HCT116 (cell line): ENCODE results near the gene TBC1D1. TPM values are rescaled to one million over a fixed set of nuclear protein-coding genes. Genes with fewer than 3 reads are reported as not detected.
A peak's percentile ranks its signal among the peaks of the same experiment; 100 is the strongest.

Experiments used
- ATAC-seq: fragments of 200-7000 bp; cut with Tn5 transposase; 2 replicates; pipeline ENCODE4 v1.9.1; 2020; ENCODE audit warnings: mild to moderate bottlenecking, moderate library complexity
- BruUV-seq: library from RNA; stranded (reverse); fragments of 400-500 nt; replicated peaks from 2 replicates; lab custom pipeline; 2021; lab: Mats Ljungman, UMichigan
- CTCF ChIA-PET: fragments of 300-600 bp; sonication (Branson Sonifier 250); formaldehyde crosslinking; loops from one replicate; lab custom pipeline; 2021; ENCODE audit warnings: antibody characterized with exemption; lab: Charles Lee
- POLR2A ChIA-PET: fragments of 300-600, 350-600 bp; sonication (Branson Sonifier 250); formaldehyde crosslinking; loops from one replicate; lab custom pipeline; 2021; ENCODE audit warnings: antibody characterized with exemption; lab: Charles Lee
- RAD21 ChIA-PET, 2 experiments: fragments of 300-600 bp; sonication (Branson Sonifier 250); formaldehyde crosslinking; loops; one replicate each; lab custom pipeline; 2023; ENCODE audit warnings: low total read pairs in 2 of 2; ENCODE audit not compliant: uncharacterized antibody in 2 of 2, unreplicated experiment in 2 of 2, low non-redundant PET in 1 of 2; lab: Charles Lee
- DNase-seq: peaks from one replicate; pipeline ENCODE4 v3.0.0-alpha.2; 2010; ENCODE audit warnings: low read depth, low spot score
- H2AFZ ChIP-seq: fragments of 200-600 bp; shearing (Covaris generic), sonication (generic); 2 replicates; pipeline ENCODE4 v1.6.1; 2017; ENCODE audit warnings: low read depth, mixed run types, mixed read lengths, antibody characterized with exemption, low read length; ENCODE audit not compliant: poor library complexity, severe bottlenecking
- H3K27ac ChIP-seq: 2 replicates; pipeline ENCODE4 v1.5.1; 2012; ENCODE audit warnings: low read depth, low read length
- H3K27me3 ChIP-seq: fragments of 200-600 bp; sonication (generic); 2 replicates; pipeline ENCODE4 v1.6.1; 2016; ENCODE audit warnings: mixed run types, low read length, mixed read lengths; ENCODE audit not compliant: insufficient read depth
- H3K36me3 ChIP-seq, 2 experiments: fragments of 200-500 bp in 1 of 2; fragments of 200-600 bp in 1 of 2; sonication (Bioruptor generic) in 1 of 2; sonication (generic) in 1 of 2; 2 replicates each; pipeline versions ENCODE4 v1.5.1 to v1.6.1; 2014 to 2016; ENCODE audit warnings: low read length in 2 of 2, inconsistent platforms in 1 of 2, mixed read lengths in 1 of 2, mixed run types in 1 of 2; ENCODE audit not compliant: insufficient read depth in 2 of 2, control insufficient read depth in 1 of 2
- H3K4me1 ChIP-seq, 2 experiments: fragments of 200-600 bp in 1 of 2; sonication (generic) in 1 of 2; 2 replicates each; pipeline versions ENCODE4 v1.5.1 to v1.6.1; 2012 to 2017; ENCODE audit warnings: low read length in 2 of 2, inconsistent platforms in 1 of 2, mild to moderate bottlenecking in 1 of 2, mixed read lengths in 1 of 2, mixed run types in 1 of 2, moderate library complexity in 1 of 2; ENCODE audit not compliant: insufficient read depth in 2 of 2, control insufficient read depth in 1 of 2
- H3K4me2 ChIP-seq: fragments of 200-600 bp; sonication (generic); 2 replicates; pipeline ENCODE4 v1.6.1; 2017; ENCODE audit warnings: mixed run types, low read length, mixed read lengths
- H3K4me3 ChIP-seq, 2 experiments: fragments of 200-600 bp in 1 of 2; sonication (generic) in 1 of 2; replicated peaks in 1 of 2; 2 replicates each; pipeline ENCODE4 v1.5.1; 2011 to 2016; ENCODE audit warnings: low read length in 2 of 2, control low read depth in 1 of 2, low read depth in 1 of 2, mild to moderate bottlenecking in 1 of 2, mixed read lengths in 1 of 2, mixed run types in 1 of 2
- H3K79me2 ChIP-seq: fragments of 200-600 bp; sonication (generic); 2 replicates; pipeline ENCODE4 v1.6.1; 2017; ENCODE audit warnings: mild to moderate bottlenecking, mixed run types, low read length, moderate library complexity, mixed read lengths; ENCODE audit not compliant: insufficient read depth
- H3K9ac ChIP-seq: fragments of 200-600 bp; sonication (generic); 2 replicates; pipeline ENCODE4 v1.6.1; 2016; ENCODE audit warnings: low read length, mixed read lengths
- H3K9me2 ChIP-seq: fragments of 200-600 bp; sonication (generic), shearing (Covaris generic); 2 replicates; pipeline ENCODE4 v1.6.1; 2017; ENCODE audit warnings: mixed run types, mild to moderate bottlenecking, moderate library complexity; ENCODE audit not compliant: insufficient read depth
- H3K9me3 ChIP-seq, 2 experiments: fragments of 200-500 bp in 1 of 2; fragments of 200-600 bp in 1 of 2; sonication (Bioruptor generic) in 1 of 2; sonication (generic) in 1 of 2; 2 replicates each; pipeline ENCODE4 v1.6.1; 2014 to 2017; ENCODE audit warnings: low read length in 2 of 2, mixed read lengths in 2 of 2, inconsistent platforms in 1 of 2, low read depth in 1 of 2, mild to moderate bottlenecking in 1 of 2, mixed run types in 1 of 2, moderate library complexity in 1 of 2; ENCODE audit not compliant: control insufficient read depth in 1 of 2, insufficient read depth in 1 of 2
- H4K20me1 ChIP-seq: fragments of 200-600 bp; sonication (generic), shearing (Covaris generic); 2 replicates; pipeline ENCODE4 v1.6.1; 2017; ENCODE audit warnings: mixed run types, mild to moderate bottlenecking, moderate library complexity; ENCODE audit not compliant: insufficient read depth
- CBX3 ChIP-seq: IDR thresholded peaks from 2 replicates; pipeline ENCODE4 v1.6.1; 2012; ENCODE audit warnings: low read depth
- CEBPB ChIP-seq: IDR thresholded peaks from 2 replicates; pipeline ENCODE4 v1.6.1; 2012; ENCODE audit warnings: low read depth
- ELF1 ChIP-seq: IDR thresholded peaks from 2 replicates; pipeline ENCODE4 v1.6.1; 2012; ENCODE audit warnings: low read depth, borderline replicate concordance
- EZH2 ChIP-seq: fragments of 200-600 bp; sonication (generic); IDR thresholded peaks from 2 replicates; pipeline ENCODE4 v1.6.1; 2017; ENCODE audit warnings: antibody characterized with exemption, mixed run types
- EZH2phosphoT487 ChIP-seq: fragments of 200-600 bp; IDR thresholded peaks from 2 replicates; pipeline ENCODE4 v1.6.1; 2018; ENCODE audit warnings: antibody characterized with exemption, borderline replicate concordance
- FOSL1 ChIP-seq: IDR thresholded peaks from 2 replicates; pipeline ENCODE4 v1.6.1; 2012; ENCODE audit warnings: low read depth
- JUND ChIP-seq: IDR thresholded peaks from 2 replicates; pipeline ENCODE4 v1.6.1; 2012
- RAD21 ChIP-seq: IDR thresholded peaks from 2 replicates; pipeline ENCODE4 v1.6.1; 2012; ENCODE audit warnings: low read depth, mild to moderate bottlenecking
- SIN3A ChIP-seq: IDR thresholded peaks from 2 replicates; pipeline ENCODE4 v1.6.1; 2012; ENCODE audit warnings: low read depth
- SP1 ChIP-seq: IDR thresholded peaks from 2 replicates; pipeline ENCODE4 v1.6.1; 2012; ENCODE audit warnings: low read depth
- SRF ChIP-seq: IDR thresholded peaks from 2 replicates; pipeline ENCODE4 v1.6.1; 2012; ENCODE audit warnings: low read depth
- TCF7L2 ChIP-seq: IDR thresholded peaks from 2 replicates; pipeline ENCODE4 v1.7.0; 2011; ENCODE audit warnings: borderline replicate concordance, inconsistent platforms; ENCODE audit not compliant: insufficient read depth, insufficient read length; ENCODE audit errors: extremely low read depth
- ZFX ChIP-seq: fragments of 450-650 bp; IDR thresholded peaks from 2 replicates; pipeline ENCODE4 v1.6.1; 2017
- intact Hi-C: fragments of 100-400 bp; cut with micrococcal nuclease; formaldehyde crosslinking; loops from 2 replicates; pipeline ENCODE4 v1.10.0; 2022
- total RNA-seq: library from RNA; stranded (reverse); gene quantifications from one replicate; pipeline ENCODE4 v1.2.1, GENCODE V29; 2021; ENCODE audit not compliant: unreplicated experiment
- TF ChIP-seq, protein P1 (sequence below): IDR thresholded peaks from 2 replicates; pipeline ENCODE4 v1.6.1; 2012; ENCODE audit warnings: low read depth
- TF ChIP-seq, protein P2 (sequence below): IDR thresholded peaks from 2 replicates; pipeline ENCODE4 v1.6.1; 2012
- TF ChIP-seq, protein P3 (sequence below), 3 experiments: fragments of 200-600 bp in 1 of 3; sonication (generic) in 1 of 3; IDR thresholded peaks in 2 of 3; conservative IDR thresholded peaks in 1 of 3; 2 replicates each; pipeline ENCODE4 v1.5.1; 2012 to 2017; ENCODE audit warnings: low read depth in 2 of 3, low read length in 2 of 3, antibody characterized with exemption in 1 of 3, borderline replicate concordance in 1 of 3, control low read depth in 1 of 3, mild to moderate bottlenecking in 1 of 3, mixed read lengths in 1 of 3, mixed run types in 1 of 3, moderate library complexity in 1 of 3; ENCODE audit not compliant: insufficient read depth in 1 of 3

Gene TBC1D1
- total RNA-seq, 1 experiment from 2014 or later, result 82.7 TPM

DNA sequence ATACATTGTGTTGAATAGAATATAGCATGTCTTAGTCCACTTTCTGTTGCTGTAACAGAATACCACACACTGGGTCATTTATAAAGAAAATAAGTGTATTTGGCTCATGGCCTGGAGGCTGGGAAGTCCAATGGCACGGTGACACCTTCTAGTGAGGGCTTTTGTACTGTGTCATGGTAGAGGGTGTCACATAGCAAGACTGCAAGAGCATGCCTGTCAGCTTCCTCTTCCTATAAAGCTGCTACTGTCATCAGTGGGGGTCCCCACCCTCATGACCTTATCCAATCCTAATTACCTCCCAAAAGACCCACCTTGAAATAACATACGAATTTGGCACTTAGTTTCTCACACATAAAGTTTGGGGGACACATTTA is 262.5 kb downstream of the TBC1D1 start:
- intact Hi-C loops, result no loop called here
- BruUV-seq, result no TSS peak
- ATAC-seq (no peak), DNase-seq (no peak)
- Histone ChIP-seq H3K79me2 (no peaks in the 10 kb centered on the region), H3K4me1 (peaks cover 18 to 33% of the 10 kb centered on the region in 2 experiments), H3K27me3 (no peaks in the 10 kb centered on the region), H3K9me3 (no peaks in the 10 kb centered on the region), H4K20me1 (no peaks in the 10 kb centered on the region), H3K27ac (no peak overlapping the region), H3K9ac (no peak overlapping the region), H3K9me2 (no peaks in the 10 kb centered on the region), H3K36me3 (no peaks in the 10 kb centered on the region), H2AFZ (no peak overlapping the region), H3K4me3 (no peak overlapping the region), H3K4me2 (no peak overlapping the region)
- TF ChIP-seq RAD21 (no peak), SP1 (no peak), FOSL1 (no peak), SIN3A (no peak), SRF (no peak), ZFX (no peak), EZH2 (no peak), EZH2phosphoT487 (no peak), ELF1 (no peak), CEBPB (no peak)
- CTCF ChIA-PET, result interaction anchor here (1.1 kb wide), 1 partner anchor 26 kb away, joined by 3 read pairs; no protein-coding TSS in a partner anchor
- RAD21 ChIA-PET, result no interaction called here
- POLR2A ChIA-PET, result no interaction called here

DNA sequence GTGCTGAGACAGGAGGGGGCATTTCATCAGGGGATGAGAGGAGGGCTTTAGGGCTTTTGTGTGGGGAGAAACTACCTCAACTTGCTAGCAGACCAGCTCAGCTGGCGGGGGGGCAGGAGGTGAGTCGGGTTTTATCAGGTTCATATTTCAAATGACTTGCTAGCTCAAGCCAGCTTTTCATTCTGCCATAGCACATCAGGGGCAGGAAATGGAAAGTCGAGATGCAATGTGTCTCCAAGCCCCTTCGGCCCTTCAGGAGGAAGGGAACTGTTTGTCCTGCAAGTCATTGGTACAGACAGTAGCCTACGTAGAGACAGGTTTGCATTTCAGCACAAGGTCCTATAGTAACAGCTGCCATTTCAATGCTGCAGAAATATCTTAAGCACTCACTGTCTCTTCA is 263.4 kb downstream of the TBC1D1 start:
- TF ChIP-seq SIN3A (no peak), TCF7L2 (no peak), JUND (no peak), CEBPB (no peak), CBX3 (no peak)
- TF ChIP-seq, protein P1, sequence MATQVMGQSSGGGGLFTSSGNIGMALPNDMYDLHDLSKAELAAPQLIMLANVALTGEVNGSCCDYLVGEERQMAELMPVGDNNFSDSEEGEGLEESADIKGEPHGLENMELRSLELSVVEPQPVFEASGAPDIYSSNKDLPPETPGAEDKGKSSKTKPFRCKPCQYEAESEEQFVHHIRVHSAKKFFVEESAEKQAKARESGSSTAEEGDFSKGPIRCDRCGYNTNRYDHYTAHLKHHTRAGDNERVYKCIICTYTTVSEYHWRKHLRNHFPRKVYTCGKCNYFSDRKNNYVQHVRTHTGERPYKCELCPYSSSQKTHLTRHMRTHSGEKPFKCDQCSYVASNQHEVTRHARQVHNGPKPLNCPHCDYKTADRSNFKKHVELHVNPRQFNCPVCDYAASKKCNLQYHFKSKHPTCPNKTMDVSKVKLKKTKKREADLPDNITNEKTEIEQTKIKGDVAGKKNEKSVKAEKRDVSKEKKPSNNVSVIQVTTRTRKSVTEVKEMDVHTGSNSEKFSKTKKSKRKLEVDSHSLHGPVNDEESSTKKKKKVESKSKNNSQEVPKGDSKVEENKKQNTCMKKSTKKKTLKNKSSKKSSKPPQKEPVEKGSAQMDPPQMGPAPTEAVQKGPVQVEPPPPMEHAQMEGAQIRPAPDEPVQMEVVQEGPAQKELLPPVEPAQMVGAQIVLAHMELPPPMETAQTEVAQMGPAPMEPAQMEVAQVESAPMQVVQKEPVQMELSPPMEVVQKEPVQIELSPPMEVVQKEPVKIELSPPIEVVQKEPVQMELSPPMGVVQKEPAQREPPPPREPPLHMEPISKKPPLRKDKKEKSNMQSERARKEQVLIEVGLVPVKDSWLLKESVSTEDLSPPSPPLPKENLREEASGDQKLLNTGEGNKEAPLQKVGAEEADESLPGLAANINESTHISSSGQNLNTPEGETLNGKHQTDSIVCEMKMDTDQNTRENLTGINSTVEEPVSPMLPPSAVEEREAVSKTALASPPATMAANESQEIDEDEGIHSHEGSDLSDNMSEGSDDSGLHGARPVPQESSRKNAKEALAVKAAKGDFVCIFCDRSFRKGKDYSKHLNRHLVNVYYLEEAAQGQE, result no peak
- TF ChIP-seq, protein P2, sequence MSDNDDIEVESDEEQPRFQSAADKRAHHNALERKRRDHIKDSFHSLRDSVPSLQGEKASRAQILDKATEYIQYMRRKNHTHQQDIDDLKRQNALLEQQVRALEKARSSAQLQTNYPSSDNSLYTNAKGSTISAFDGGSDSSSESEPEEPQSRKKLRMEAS, result no peak
- TF ChIP-seq, protein P3, sequence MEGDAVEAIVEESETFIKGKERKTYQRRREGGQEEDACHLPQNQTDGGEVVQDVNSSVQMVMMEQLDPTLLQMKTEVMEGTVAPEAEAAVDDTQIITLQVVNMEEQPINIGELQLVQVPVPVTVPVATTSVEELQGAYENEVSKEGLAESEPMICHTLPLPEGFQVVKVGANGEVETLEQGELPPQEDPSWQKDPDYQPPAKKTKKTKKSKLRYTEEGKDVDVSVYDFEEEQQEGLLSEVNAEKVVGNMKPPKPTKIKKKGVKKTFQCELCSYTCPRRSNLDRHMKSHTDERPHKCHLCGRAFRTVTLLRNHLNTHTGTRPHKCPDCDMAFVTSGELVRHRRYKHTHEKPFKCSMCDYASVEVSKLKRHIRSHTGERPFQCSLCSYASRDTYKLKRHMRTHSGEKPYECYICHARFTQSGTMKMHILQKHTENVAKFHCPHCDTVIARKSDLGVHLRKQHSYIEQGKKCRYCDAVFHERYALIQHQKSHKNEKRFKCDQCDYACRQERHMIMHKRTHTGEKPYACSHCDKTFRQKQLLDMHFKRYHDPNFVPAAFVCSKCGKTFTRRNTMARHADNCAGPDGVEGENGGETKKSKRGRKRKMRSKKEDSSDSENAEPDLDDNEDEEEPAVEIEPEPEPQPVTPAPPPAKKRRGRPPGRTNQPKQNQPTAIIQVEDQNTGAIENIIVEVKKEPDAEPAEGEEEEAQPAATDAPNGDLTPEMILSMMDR (IDR thresholded peaks at IDR 0.05 in 2 of 3, conservative IDR thresholded peaks at IDR 0.05 in 1 of 3; ENCODE audit: borderline replicate concordance in 1 of 3, insufficient read depth in 1 of 3, low read depth in 2 of 3, low read length in 2 of 3), result no peak
- no peaks in the 10 kb centered on the region for H3K9me3 ChIP-seq
- H3K27ac ChIP-seq, result peak overlapping the region; percentile 46; the same call in 1 of the 2 replicates
- DNase-seq, result no peak
- ChIA-PET POLR2A (interaction anchor here (1.0 kb wide), 1 partner anchor 20 kb away, joined by 3 read pairs; no protein-coding TSS in a partner anchor), RAD21 (no interaction called here), CTCF (interaction anchor here (1.1 kb wide), 1 partner anchor 25 kb away, joined by 3 read pairs; no protein-coding TSS in a partner anchor)
- BruUV-seq, result no TSS peak
- peaks cover 18 to 33% of the 10 kb centered on the region in 2 experiments for H3K4me1 ChIP-seq
- H3K9ac ChIP-seq, result no peak overlapping the region
- H3K4me3 ChIP-seq, result no peak overlapping the region
- H3K4me2 ChIP-seq, result peak overlapping the region; percentile 54; the same call in 1 of the 2 replicates
- no peaks in the 10 kb centered on the region for H3K27me3 ChIP-seq
- no peak for ATAC-seq
- no peaks in the 10 kb centered on the region for H3K79me2 ChIP-seq
- no peaks in the 10 kb centered on the region for H4K20me1 ChIP-seq
- no peaks in the 10 kb centered on the region for H3K36me3 ChIP-seq
- peak overlapping the region; percentile 40 for H2AFZ ChIP-seq
- H3K9me2 ChIP-seq, result no peaks in the 10 kb centered on the region
- intact Hi-C loops, result no loop called here
